Progenitor cell of endocrine pancreas (in vitro differentiated cells): ENCODE measurements around the gene EMC9. TPM values are rescaled to one million over a fixed set of nuclear protein-coding genes. Genes with fewer than 3 reads are reported as not detected.

ENCODE experiments used
- DNase-seq: peaks from one replicate; pipeline ENCODE4 v3.0.0; 2021; ENCODE audit warnings: low spot score; ENCODE audit not compliant: unreplicated experiment
- H3K27ac Mint-ChIP-seq: 2 replicates; pipeline ENCODE4 v1.8.0; 2021; ENCODE audit warnings: mild to moderate bottlenecking, moderate library complexity, mixed read lengths
- H3K27me3 Mint-ChIP-seq: 2 replicates; pipeline ENCODE4 v1.8.0; 2021; ENCODE audit warnings: mixed read lengths
- H3K36me3 Mint-ChIP-seq: 2 replicates; pipeline ENCODE4 v1.8.0; 2022; ENCODE audit warnings: mixed read lengths; ENCODE audit not compliant: insufficient read depth
- H3K4me1 Mint-ChIP-seq: 2 replicates; pipeline ENCODE4 v1.8.0; 2021; ENCODE audit warnings: low read depth, mixed read lengths
- H3K4me3 Mint-ChIP-seq: 2 replicates; pipeline ENCODE4 v1.8.0; 2021; ENCODE audit warnings: low read depth, mild to moderate bottlenecking, moderate library complexity, mixed read lengths
- H3K9me3 Mint-ChIP-seq: 2 replicates; pipeline ENCODE4 v1.8.0; 2021; ENCODE audit warnings: low read depth, mixed read lengths
- CTCF ChIP-seq: fragments of 200-600 bp; sonication (generic); IDR thresholded peaks from one replicate; pipeline ENCODE4 v1.5.0; 2021; ENCODE audit warnings: antibody characterized with exemption, mild to moderate bottlenecking; ENCODE audit not compliant: unreplicated experiment
- total RNA-seq: library from RNA; stranded (reverse); gene quantifications from 2 replicates; pipeline ENCODE4 v1.2.1, GENCODE V29; 2021

Gene EMC9
- total RNA-seq, 1 donor from 2014 or later = 22.9 TPM

- H3K4me1 Mint-ChIP-seq = peaks cover 17% of the 10 kb centered on the region
- H3K27me3 Mint-ChIP-seq = no peaks in the 10 kb centered on the region
- TF ChIP-seq CTCF = no peak
- peak; percentile 95 for DNase-seq
- H3K4me3 Mint-ChIP-seq = peak within 1 kb of the TSS; percentile 89
- H3K9me3 Mint-ChIP-seq = no peaks in the 10 kb centered on the region
- peak within 1 kb of the TSS; percentile 99 for H3K27ac Mint-ChIP-seq
- H3K36me3 Mint-ChIP-seq = peaks cover 13% of the 10 kb centered on the region
Observed at GRCh38 chr14:24114532-24115421, 26.6 kb downstream of the EMC9 start, which contains the start of the genes DCAF11 and NRL. Gene DCAF11, plus strand, starts transcription at chr14:24114777. Its CDS starts 818 bp downstream, at chr14:24115595. Gene NRL, minus strand, starts transcription at chr14:24114949. Its CDS starts 32,101 bp downstream, at chr14:24082848.

GRCh38 chr14:24113801-24114531, 27.4 kb downstream of the EMC9 start:
- H3K36me3 Mint-ChIP-seq = peaks cover 9% of the 10 kb centered on the region
- peak overlapping the region; percentile 89 for H3K4me3 Mint-ChIP-seq
- H3K27me3 Mint-ChIP-seq = no peaks in the 10 kb centered on the region
- no peak for TF ChIP-seq CTCF
- no peaks in the 10 kb centered on the region for H3K9me3 Mint-ChIP-seq
- peaks cover 18% of the 10 kb centered on the region for H3K4me1 Mint-ChIP-seq
- H3K27ac Mint-ChIP-seq = peak overlapping the region; percentile 99
- peak; percentile 68 for DNase-seq

GRCh38 chr14:24113379-24113800, 28.0 kb downstream of the EMC9 start:
- DNase-seq = no peak
- no peak for TF ChIP-seq CTCF
- Mint-ChIP-seq H3K4me3 (peak overlapping the region; percentile 89), H3K27me3 (no peaks in the 10 kb centered on the region), H3K36me3 (peaks cover 4% of the 10 kb centered on the region), H3K27ac (peak overlapping the region; percentile 99), H3K4me1 (peaks cover 18% of the 10 kb centered on the region), H3K9me3 (no peaks in the 10 kb centered on the region)

GRCh38 chr14:24110523-24110922, 30.9 kb downstream of the EMC9 start:
- Mint-ChIP-seq H3K9me3 (no peaks in the 10 kb centered on the region), H3K36me3 (no peaks in the 10 kb centered on the region), H3K4me1 (peaks cover 5% of the 10 kb centered on the region), H3K27ac (no peak overlapping the region), H3K27me3 (no peaks in the 10 kb centered on the region), H3K4me3 (no peak overlapping the region)
- no peak for TF ChIP-seq CTCF
- DNase-seq = no peak

- no peak overlapping the region for H3K27ac Mint-ChIP-seq
- no peak overlapping the region for H3K4me3 Mint-ChIP-seq
- peaks cover 2% of the 10 kb centered on the region for H3K36me3 Mint-ChIP-seq
- no peak for TF ChIP-seq CTCF
- H3K9me3 Mint-ChIP-seq = peaks cover 2% of the 10 kb centered on the region
- H3K27me3 Mint-ChIP-seq = no peaks in the 10 kb centered on the region
- peaks cover 1% of the 10 kb centered on the region for H3K4me1 Mint-ChIP-seq
- no peak for DNase-seq
Observed at GRCh38 chr14:24110060-24110459, 31.3 kb downstream of the EMC9 start.
